ENCODE data around the gene PLCE1. TPM values are rescaled to one million over a fixed set of nuclear protein-coding genes. Genes with fewer than 3 reads are reported as not detected.

PLCE1 gene
- under 1 TPM; 0.41 to 0.74 (median 0.47) TPM for total RNA-seq (2021; fragmentation: NEBNext Ultra II Directional; extraction: Animal tissue kit (Norgen Biotek cat#: 25700))
- long read RNA-seq, partial matches to known transcripts: 0 of 3 reads
- long read RNA-seq, other reads (novel, unspliced or antisense): 3 of 3 reads

- Mint-ChIP-seq H3K9me3 (no peaks in the 10 kb centered on the region), H3K4me3 (peak within 1 kb of the TSS; percentile 72), H3K27me3 (ENCODE audit: insufficient read depth) (peaks cover 9% of the 10 kb centered on the region), H3K36me3 (ENCODE audit: low read depth) (no peaks in the 10 kb centered on the region), H3K4me1 (ENCODE audit: low read depth) (peaks cover 32% of the 10 kb centered on the region), H3K27ac (no peak within 1 kb of the TSS)
- no peak for TF ChIP-seq CTCF (IDR thresholded peaks at IDR 0.05)
- no peak for DNase-seq
These were observed at the start of gene PLCE1 for GRCh38 chr10:93993782-93994437. Gene PLCE1, plus strand, starts transcription at chr10:93993931. Its CDS starts 37,116 bp downstream, at chr10:94031047.

GRCh38 chr10:93945819-93946218 lies 47.9 kb upstream of the PLCE1 start:
- peaks cover 12% of the 10 kb centered on the region for H3K4me1 Mint-ChIP-seq (ENCODE audit: low read depth)
- DNase-seq: no peak
- no peaks in the 10 kb centered on the region for H3K9me3 Mint-ChIP-seq
- H3K4me3 Mint-ChIP-seq: no peak overlapping the region
- no peak overlapping the region for H3K27ac Mint-ChIP-seq
- H3K27me3 Mint-ChIP-seq (ENCODE audit: insufficient read depth): peaks cover 8% of the 10 kb centered on the region
- TF ChIP-seq CTCF (IDR thresholded peaks at IDR 0.05): no peak
- H3K36me3 Mint-ChIP-seq (ENCODE audit: low read depth): no peaks in the 10 kb centered on the region

GRCh38 chr10:93947055-93947454 lies 46.7 kb upstream of the PLCE1 start:
- Mint-ChIP-seq H3K4me1 (ENCODE audit: low read depth) (peaks cover 16% of the 10 kb centered on the region), H3K27ac (peak overlapping the region; percentile 19; the same call in 1 of the 2 replicates), H3K4me3 (no peak overlapping the region), H3K36me3 (ENCODE audit: low read depth) (no peaks in the 10 kb centered on the region), H3K27me3 (ENCODE audit: insufficient read depth) (peaks cover 6% of the 10 kb centered on the region), H3K9me3 (no peaks in the 10 kb centered on the region)
- no peak for DNase-seq
- no peak for TF ChIP-seq CTCF (IDR thresholded peaks at IDR 0.05)

GRCh38 chr10:93947524-93947923 lies 46.2 kb upstream of the PLCE1 start:
- Mint-ChIP-seq H3K4me3 (no peak overlapping the region), H3K27ac (peak overlapping the region; percentile 19; the same call in 1 of the 2 replicates), H3K27me3 (ENCODE audit: insufficient read depth) (peaks cover 6% of the 10 kb centered on the region), H3K36me3 (ENCODE audit: low read depth) (no peaks in the 10 kb centered on the region), H3K4me1 (ENCODE audit: low read depth) (peaks cover 17% of the 10 kb centered on the region), H3K9me3 (no peaks in the 10 kb centered on the region)
- no peak for DNase-seq
- no peak for TF ChIP-seq CTCF (IDR thresholded peaks at IDR 0.05)

- H3K9me3 Mint-ChIP-seq: no peaks in the 10 kb centered on the region
- no peak for DNase-seq
- TF ChIP-seq CTCF (IDR thresholded peaks at IDR 0.05): no peak
- no peak overlapping the region for H3K27ac Mint-ChIP-seq
- no peaks in the 10 kb centered on the region for H3K36me3 Mint-ChIP-seq (ENCODE audit: low read depth)
- no peaks in the 10 kb centered on the region for H3K27me3 Mint-ChIP-seq (ENCODE audit: insufficient read depth)
- peaks cover 34% of the 10 kb centered on the region for H3K4me1 Mint-ChIP-seq (ENCODE audit: low read depth)
- no peak overlapping the region for H3K4me3 Mint-ChIP-seq
These were observed 41.8 kb upstream of the PLCE1 start for GRCh38 chr10:93951905-93952304.
